Uterus (tissue), 4 donors: ENCODE measurements around the gene GBP2. TPM values are rescaled to one million over a fixed set of nuclear protein-coding genes. Genes with fewer than 3 reads are reported as not detected.

Experiments used
- DNase-seq, 2 donors: peaks; one replicate each; pipeline ENCODE4 v3.0.0-alpha.2; 2019 to 2020
- H3K27ac ChIP-seq, 2 donors: fragments of 200-600 bp; sonication (generic); 1 replicate in 1 of 2; 2 replicates in 1 of 2; pipeline ENCODE4 v1.5.1; 2016 to 2018
- H3K27me3 ChIP-seq, 2 donors: fragments of 200-600 bp; sonication (generic); one replicate each; pipeline ENCODE4 v1.5.1; 2018 to 2019; ENCODE audit warnings: control low read depth in 1 of 2
- H3K36me3 ChIP-seq, 2 donors: fragments of 200-600 bp; sonication (generic); one replicate each; pipeline ENCODE4 v1.5.1; 2019; ENCODE audit warnings: control low read depth in 1 of 2
- H3K4me1 ChIP-seq, 2 donors: fragments of 200-600 bp; sonication (generic); one replicate each; pipeline ENCODE4 v1.5.1; 2018 to 2019; ENCODE audit warnings: control low read depth in 1 of 2
- H3K4me3 ChIP-seq, 2 donors: fragments of 200-600 bp; sonication (generic); 1 replicate in 1 of 2; 2 replicates in 1 of 2; pipeline ENCODE4 v1.5.1; 2018 to 2019; ENCODE audit warnings: mild to moderate bottlenecking in 1 of 2
- H3K9me3 ChIP-seq, 2 donors: fragments of 200-600 bp; sonication (generic); one replicate each; pipeline ENCODE4 v1.5.1; 2019; ENCODE audit warnings: control low read depth in 1 of 2
- CTCF ChIP-seq, 4 experiments: fragments of 200-600 bp in 2 of 4; fragments of 450-650 bp in 2 of 4; sonication (generic) in 2 of 4; IDR thresholded peaks; one replicate each; pipeline ENCODE4 v1.5.1; 2016 to 2019; ENCODE audit warnings: antibody characterized with exemption in 4 of 4, mild to moderate bottlenecking in 2 of 4, moderate library complexity in 1 of 4
- POLR2A ChIP-seq, 2 donors: fragments of 450-650 bp; IDR thresholded peaks; one replicate each; pipeline ENCODE4 v1.6.1; 2016; ENCODE audit warnings: antibody characterized with exemption in 2 of 2, mild to moderate bottlenecking in 1 of 2, moderate library complexity in 1 of 2
- intact Hi-C: fragments of 100-400 bp; cut with DNase I; formaldehyde crosslinking; loops from one replicate; pipeline ENCODE4 v1.15.1; 2023; ENCODE audit warnings: low total_unique reads
- total RNA-seq, 4 donors: library from RNA; depleted of rRNA in 3 of 4; stranded (reverse); fragments of >200 nt in 3 of 4; gene quantifications; one replicate each; pipeline versions ENCODE4 v1.1.0 to v1.2.4, GENCODE V29; 2014 to 2023
- donor health status: DM: yes; HTN: yes; CAD: no.

GBP2 gene
- total RNA-seq, 4 donors from 2014 or later: 18.4 to 95.0 (median 50.5) TPM

- TF ChIP-seq CTCF (IDR thresholded peaks at IDR 0.05): no peak
- no peak for TF ChIP-seq POLR2A (IDR thresholded peaks at IDR 0.05)
- no peaks in the 10 kb centered on the region for H3K36me3 ChIP-seq
- H3K27ac ChIP-seq: peak overlapping the region in 1 of 2 donors; percentile 75
- H3K27me3 ChIP-seq: no peaks in the 10 kb centered on the region
- intact Hi-C loops: no loop called here
- no peaks in the 10 kb centered on the region for H3K4me1 ChIP-seq
- H3K9me3 ChIP-seq: no peaks in the 10 kb centered on the region
- no peak for DNase-seq
- H3K4me3 ChIP-seq: peak overlapping the region; percentile 15 to 31
Measured at GRCh38 chr1:89070509-89070908, 55.4 kb downstream of the GBP2 start.

DNA sequence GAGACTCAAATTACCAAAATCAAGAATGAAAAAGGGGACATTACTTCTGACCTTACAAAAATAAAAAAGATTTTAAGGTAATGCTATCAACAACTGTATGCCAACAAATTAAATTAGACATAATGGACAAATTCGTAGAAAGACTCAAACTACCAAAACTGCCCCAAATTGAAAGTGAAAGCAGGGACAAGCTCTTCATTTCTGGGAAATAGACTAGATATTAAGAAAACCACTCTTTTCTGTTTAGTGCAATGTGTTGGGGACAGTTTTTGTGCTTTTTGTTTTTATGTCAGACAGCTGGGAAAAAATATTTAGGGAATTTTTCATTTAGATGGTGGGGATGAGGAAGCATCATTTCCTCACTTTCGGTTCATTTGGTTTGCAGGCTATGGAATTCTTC lies 56.0 kb downstream of the GBP2 start:
- intact Hi-C loops: no loop called here
- H3K4me3 ChIP-seq: peak overlapping the region; percentile 15 to 31
- peak overlapping the region; percentile 60 to 75 for H3K27ac ChIP-seq

DNA sequence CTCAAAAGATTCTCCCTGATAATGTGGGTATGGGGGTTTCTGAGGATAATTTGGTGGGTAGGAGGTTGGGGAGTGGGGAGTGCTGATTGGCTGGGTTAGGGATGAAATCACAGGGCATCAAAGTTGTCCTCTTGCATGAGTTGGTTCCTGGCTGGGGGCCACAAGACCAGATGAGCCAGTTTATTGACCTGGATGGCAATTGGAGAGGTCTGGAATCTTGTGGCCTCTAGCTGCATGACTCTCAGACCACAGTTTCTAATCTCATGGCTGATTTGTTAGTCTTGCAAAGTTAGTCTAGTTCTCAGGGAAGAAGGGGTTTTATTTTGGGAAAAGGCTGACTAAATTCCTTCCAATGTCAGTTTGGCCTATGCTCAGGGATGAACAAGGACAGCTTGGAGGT lies 57.6 kb downstream of the GBP2 start:
- Histone ChIP-seq H3K4me3 (no peak overlapping the region), H3K36me3 (no peaks in the 10 kb centered on the region), H3K27ac (peak overlapping the region; percentile 55 to 75), H3K9me3 (no peaks in the 10 kb centered on the region), H3K27me3 (no peaks in the 10 kb centered on the region), H3K4me1 (no peaks in the 10 kb centered on the region)
- TF ChIP-seq POLR2A (IDR thresholded peaks at IDR 0.05): no peak
- TF ChIP-seq CTCF (IDR thresholded peaks at IDR 0.05): no peak
- intact Hi-C loops: no loop called here
- no peak for DNase-seq

More for the DNA sequence above, 56.0 kb downstream of the GBP2 start:
- Histone ChIP-seq H3K4me1 (no peaks in the 10 kb centered on the region), H3K9me3 (no peaks in the 10 kb centered on the region), H3K36me3 (no peaks in the 10 kb centered on the region), H3K27me3 (no peaks in the 10 kb centered on the region)
- TF ChIP-seq POLR2A (IDR thresholded peaks at IDR 0.05): no peak
- TF ChIP-seq CTCF (IDR thresholded peaks at IDR 0.05): no peak
- DNase-seq: no peak

GRCh38 chr1:89065079-89065868 lies 60.6 kb downstream of the GBP2 start, which contains the start of gene GBP1:
Gene GBP1, minus strand, starts transcription at chr1:89065208. Its CDS starts 1,974 bp downstream, at chr1:89063234.
- TF ChIP-seq CTCF (IDR thresholded peaks at IDR 0.05) (no peak), POLR2A (IDR thresholded peaks at IDR 0.05) (peak; percentile 60 to 77)
- DNase-seq: peak in 1 of 2 donors; percentile 66
- Histone ChIP-seq H3K36me3 (no peaks in the 10 kb centered on the region), H3K27ac (peak within 1 kb of the TSS; percentile 91 to 98), H3K4me3 (peak within 1 kb of the TSS; percentile 49 to 53), H3K9me3 (no peaks in the 10 kb centered on the region), H3K4me1 (peaks cover 0 to 13% of the 10 kb centered on the region in 2 donors), H3K27me3 (no peaks in the 10 kb centered on the region)
- intact Hi-C loops: no loop called here

- no peaks in the 10 kb centered on the region for H3K36me3 ChIP-seq
- H3K4me1 ChIP-seq: peaks cover 0 to 13% of the 10 kb centered on the region in 2 donors
- peak overlapping the region; percentile 49 to 53 for H3K4me3 ChIP-seq
- no peaks in the 10 kb centered on the region for H3K27me3 ChIP-seq
- H3K9me3 ChIP-seq: no peaks in the 10 kb centered on the region
- H3K27ac ChIP-seq: peak overlapping the region; percentile 91 to 98
- TF ChIP-seq POLR2A (IDR thresholded peaks at IDR 0.05) (no peak), CTCF (IDR thresholded peaks at IDR 0.05) (no peak)
- no peak for DNase-seq
- intact Hi-C loops: no loop called here
Measured at GRCh38 chr1:89064632-89065031, 61.3 kb downstream of the GBP2 start.
